HK-2 (cell line): ENCODE measurements around the gene BIK.
"Not testable (repeated sequence)": the region's sequence is repeated elsewhere in the genome, so short reads cannot be mapped to it uniquely, and the experiment has no call there.

Experiments
- DNase-seq: peaks from one replicate; pipeline ENCODE4 v3.0.0-alpha.2; 2018; ENCODE audit not compliant: unreplicated experiment

Gene BIK

GRCh38 chr22:43104950-43105349 lies 5.6 kb upstream of the BIK start:
- DNase-seq: not testable (repeated sequence)

- no peak for DNase-seq
These were observed 4.2 kb upstream of the BIK start for GRCh38 chr22:43106302-43106701.

GRCh38 chr22:43109511-43109910 lies 1.0 kb upstream of the BIK start:
- DNase-seq: no peak

GRCh38 chr22:43109921-43110443 lies 568 bp upstream of the BIK start:
- DNase-seq: no peak

- no peak for DNase-seq
These were observed 525 bp downstream of the BIK start for GRCh38 chr22:43110927-43111623.

- no peak for DNase-seq
These were observed 3.1 kb downstream of the BIK start for GRCh38 chr22:43113526-43114251.

- no peak for DNase-seq
These were observed 4.4 kb downstream of the BIK start for GRCh38 chr22:43114958-43115357.

GRCh38 chr22:43116932-43117331 lies 6.4 kb downstream of the BIK start:
- DNase-seq: no peak

- DNase-seq: no peak
These were observed 7.7 kb downstream of the BIK start for GRCh38 chr22:43118024-43118849.

- DNase-seq: no peak
These were observed 8.5 kb downstream of the BIK start for GRCh38 chr22:43118953-43119458.

- DNase-seq: peak; percentile 81
These were observed 16.1 kb downstream of the BIK start for GRCh38 chr22:43126501-43127165.

GRCh38 chr22:43127166-43127908 lies 16.8 kb downstream of the BIK start:
- DNase-seq: no peak

GRCh38 chr22:43128116-43128515 lies 17.6 kb downstream of the BIK start:
- no peak for DNase-seq

GRCh38 chr22:43128928-43129424 lies 18.4 kb downstream of the BIK start:
- DNase-seq: no peak

GRCh38 chr22:43129426-43130425 lies 19.2 kb downstream of the BIK start:
- no peak for DNase-seq

- DNase-seq: no peak
These were observed 21.4 kb downstream of the BIK start for GRCh38 chr22:43131773-43132501.

- DNase-seq: no peak
These were observed 22.9 kb downstream of the BIK start for GRCh38 chr22:43133401-43133800.

GRCh38 chr22:43134553-43134952 lies 24.0 kb downstream of the BIK start:
- no peak for DNase-seq

GRCh38 chr22:43135565-43135964 lies 25.0 kb downstream of the BIK start:
- DNase-seq: no peak
